Glomerular visceral epithelial cell (primary cell): ENCODE measurements around the gene CDC25C.
"Not testable (repeated sequence)": the region's sequence is repeated elsewhere in the genome, so short reads cannot be mapped to it uniquely, and the experiment has no call there.

Experiments used
- DNase-seq: peaks from one replicate; pipeline ENCODE4 v3.0.0-alpha.2; 2016; ENCODE audit errors: extremely low spot score

Gene CDC25C

GRCh38 chr5:138346889-138347288, 15.3 kb upstream of the CDC25C start:
- DNase-seq = no peak

DNA sequence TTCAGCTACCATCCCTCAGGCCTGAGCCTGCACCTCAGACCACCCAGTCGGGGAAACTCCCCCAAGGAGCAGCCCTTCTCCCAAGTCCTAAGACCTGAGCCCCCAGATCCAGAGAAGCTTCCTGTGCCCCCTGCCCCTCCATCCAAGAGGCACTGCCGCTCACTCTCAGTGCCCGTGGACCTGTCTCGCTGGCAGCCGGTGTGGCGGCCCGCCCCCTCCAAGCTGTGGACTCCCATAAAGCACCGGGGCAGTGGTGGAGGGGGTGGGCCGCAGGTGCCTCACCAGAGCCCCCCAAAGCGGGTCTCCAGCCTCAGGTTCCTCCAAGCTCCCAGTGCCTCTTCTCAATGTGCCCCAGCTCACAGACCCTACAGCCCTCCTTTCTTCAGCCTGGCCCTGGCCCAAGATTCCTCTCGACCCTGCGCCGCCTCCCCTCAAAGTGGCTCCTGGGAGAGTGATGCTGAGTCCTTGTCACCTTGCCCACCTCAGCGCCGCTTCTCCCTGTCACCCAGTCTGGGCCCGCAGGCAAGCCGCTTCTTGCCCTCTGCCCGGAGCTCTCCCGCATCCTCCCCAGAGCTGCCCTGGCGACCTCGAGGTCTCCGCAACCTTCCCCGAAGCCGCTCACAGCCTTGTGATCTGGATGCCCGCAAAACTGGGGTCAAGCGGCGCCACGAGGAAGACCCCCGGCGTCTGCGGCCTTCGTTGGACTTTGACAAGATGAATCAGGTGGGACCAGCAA, 13.5 kb upstream of the CDC25C start:
- no peak for DNase-seq

DNA sequence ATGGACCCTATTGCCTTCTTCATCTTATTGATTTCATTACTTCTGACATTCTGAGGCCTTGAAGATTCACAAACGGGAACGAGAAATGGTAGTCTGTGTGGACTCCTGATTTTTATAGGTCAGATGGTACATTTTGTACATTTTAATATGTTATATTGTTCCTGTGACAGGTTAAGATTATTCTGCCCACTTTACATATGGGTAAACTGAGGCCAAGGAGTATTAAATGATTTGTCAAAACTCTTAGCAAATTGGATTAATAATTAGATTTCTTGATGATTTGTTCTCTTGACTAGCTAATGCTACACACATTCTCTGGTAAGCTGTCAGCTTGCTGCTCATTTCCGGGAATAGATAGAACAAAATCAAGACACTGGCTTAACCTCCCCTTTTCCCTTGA, 8.4 kb upstream of the CDC25C start:
- no peak for DNase-seq

- DNase-seq = no peak
Measured at GRCh38 chr5:138339464-138339863, 7.9 kb upstream of the CDC25C start.

DNA sequence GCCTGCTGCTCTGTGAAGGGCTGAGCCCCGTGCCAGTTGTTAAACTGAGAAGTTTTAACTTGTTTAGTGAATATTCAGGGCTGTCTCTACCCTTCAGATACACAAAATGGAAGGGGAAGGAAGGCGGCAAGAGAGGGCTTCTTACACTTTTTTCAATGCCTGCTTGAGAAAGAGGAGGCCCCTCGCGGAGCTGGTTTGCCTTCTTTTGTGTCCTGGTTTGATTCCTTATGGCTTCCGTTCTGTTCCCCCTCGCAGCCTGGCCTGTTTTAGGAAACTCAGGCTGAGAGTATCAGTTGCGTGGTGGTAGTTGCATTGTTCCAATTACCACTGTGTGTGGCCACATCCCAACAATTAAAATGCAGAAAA, 7.5 kb upstream of the CDC25C start:
- peak; percentile 9 for DNase-seq

DNA sequence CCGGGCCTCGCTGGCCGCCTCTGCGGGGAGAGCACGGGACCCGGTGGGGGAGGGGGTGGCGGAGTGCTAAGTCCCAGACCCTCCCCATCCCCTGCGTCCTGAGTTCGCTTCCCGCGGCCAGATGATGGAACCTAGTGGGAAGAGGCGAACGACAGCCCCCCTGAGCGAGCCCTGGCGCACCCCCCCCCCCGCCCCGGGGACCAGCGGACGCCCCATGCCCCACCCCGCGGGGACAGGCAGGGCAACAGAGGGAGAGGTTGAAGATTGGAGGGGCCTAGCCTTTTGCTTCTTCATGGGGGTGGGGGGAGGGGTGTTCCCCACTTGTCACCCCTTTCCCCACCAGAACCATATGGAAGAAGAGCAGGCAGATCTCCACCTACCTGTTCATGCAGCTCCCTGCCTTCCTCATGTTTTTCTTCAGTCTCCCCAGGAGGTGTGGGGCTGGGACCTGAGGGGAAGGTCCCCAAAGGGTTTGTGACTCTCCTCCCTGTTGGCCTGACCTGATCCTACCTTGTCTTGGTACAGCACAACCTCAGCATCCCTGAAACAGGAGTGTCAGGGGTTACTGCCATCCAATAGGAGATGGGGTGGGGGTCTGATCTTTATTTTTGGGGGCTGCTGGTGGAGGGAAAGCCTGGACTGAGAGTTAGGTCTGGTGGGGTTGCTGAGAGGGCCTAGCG, 6.9 kb upstream of the CDC25C start:
- no peak for DNase-seq

DNA sequence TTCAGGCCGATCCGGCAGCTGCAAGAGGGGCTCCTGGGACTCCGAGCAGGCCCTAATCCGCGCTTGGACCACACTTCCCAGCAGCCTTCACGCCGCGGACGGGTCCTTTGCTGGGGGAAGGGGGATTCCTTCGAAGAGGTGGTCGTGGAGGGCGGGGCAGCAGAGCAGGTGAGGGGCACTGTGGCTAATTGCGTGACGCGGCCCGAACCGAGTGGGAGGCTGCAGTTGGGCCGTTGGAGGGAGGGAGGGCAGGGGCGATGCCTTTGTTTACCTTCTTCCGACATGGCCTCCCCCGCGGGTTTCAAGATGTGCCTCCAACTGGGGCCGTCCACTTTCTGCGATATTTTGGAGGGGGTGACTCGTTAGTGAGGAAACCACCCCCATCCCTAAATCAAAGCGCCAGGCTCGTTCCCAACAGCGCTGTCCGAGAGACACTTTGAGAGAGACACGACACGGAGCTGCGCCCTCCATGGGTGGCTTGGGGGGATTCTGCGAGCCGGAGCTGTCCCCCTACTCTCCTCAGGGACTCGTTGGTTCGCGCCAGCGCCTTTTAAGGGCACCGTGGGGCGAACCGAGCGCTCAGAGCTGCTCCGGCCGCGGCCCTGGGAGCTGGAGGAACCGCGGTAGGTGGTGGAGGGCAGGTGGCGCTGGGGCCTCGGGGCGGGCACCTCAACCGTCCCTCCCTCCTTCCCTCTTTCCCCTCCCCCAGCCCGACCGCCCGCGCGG, 6.2 kb upstream of the CDC25C start, which contains the start of gene FAM53C:
TSS of gene FAM53C (plus strand) at position 582 of the 726 bp plus-strand sequence. CDS start 3,070 bp downstream, outside the sequence.
- peak; percentile 95 for DNase-seq

- peak; percentile 84 for DNase-seq
Measured at GRCh38 chr5:138336952-138337684, 5.5 kb upstream of the CDC25C start.

GRCh38 chr5:138334867-138335447, 3.4 kb upstream of the CDC25C start:
- DNase-seq = peak; percentile 30

- DNase-seq = peak; percentile 37
Measured at GRCh38 chr5:138330813-138331448, 673 bp downstream of the CDC25C start.

DNA sequence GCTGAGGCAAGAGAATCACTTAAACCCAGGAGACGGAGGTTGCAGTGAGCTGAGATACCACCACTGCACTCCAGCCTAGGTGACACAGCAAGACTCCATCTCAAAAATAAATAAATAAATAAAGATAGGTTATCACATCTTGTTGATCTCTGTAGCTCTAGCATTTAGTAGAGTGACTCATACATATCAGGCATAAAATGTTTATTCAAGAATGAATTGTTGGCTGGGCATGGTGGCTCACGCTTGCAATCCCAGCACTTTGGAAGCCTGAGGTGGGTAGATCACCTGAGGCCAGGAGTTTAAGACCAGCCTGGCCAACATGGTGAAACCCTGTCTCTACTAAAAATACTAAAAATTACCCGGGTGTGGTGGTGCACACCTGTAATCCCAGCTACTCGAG, 13.4 kb downstream of the CDC25C start:
- DNase-seq = not testable (repeated sequence)

- no peak for DNase-seq
Measured at GRCh38 chr5:138316355-138316754, 15.2 kb downstream of the CDC25C start.

DNA sequence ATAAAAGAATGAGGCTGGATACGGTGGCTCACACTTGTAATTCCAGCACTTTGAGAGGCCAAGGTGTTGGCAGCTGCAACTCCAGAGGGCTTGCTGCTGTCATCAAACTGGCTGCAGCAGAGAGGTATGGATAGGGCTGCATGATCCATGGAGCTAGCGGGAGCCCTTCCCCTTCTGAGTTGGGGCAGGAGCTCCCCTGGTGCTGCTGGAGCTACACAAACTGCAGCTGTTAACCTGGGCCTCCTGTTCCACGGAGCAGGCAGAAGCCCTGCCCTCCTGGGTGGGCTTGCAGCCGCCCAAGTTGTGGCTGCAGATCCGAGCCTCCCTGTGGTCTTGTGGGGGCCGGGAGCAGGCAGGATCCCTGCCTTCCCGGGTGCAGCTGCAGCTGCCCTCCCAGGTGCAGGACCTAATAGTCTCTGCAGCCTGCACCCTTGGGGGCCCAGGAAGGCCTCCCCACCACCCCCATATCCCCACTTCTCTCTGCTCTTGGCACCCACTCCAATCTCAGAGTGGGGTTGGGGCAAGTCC, 15.8 kb downstream of the CDC25C start:
- no peak for DNase-seq

DNA sequence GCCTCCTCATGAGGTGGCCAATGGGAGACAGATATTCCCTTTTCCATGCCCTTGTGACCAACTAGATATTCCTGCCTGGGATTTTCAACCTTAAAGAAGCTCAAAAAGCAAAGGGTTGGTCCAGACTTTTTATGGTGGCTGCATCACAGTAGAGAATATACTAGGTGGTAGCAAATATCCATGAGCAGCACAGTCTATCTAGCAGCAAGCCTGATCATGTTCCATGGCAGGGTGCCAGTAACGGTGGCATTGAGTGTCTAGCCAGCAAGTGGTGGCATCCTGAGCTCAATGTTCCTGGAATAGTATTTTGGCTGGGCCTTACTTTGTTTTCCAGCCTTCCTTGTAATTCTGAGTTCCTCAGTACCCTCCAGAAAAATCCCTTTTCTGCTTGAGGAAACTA, 25.8 kb downstream of the CDC25C start:
- peak; percentile 12 for DNase-seq

DNA sequence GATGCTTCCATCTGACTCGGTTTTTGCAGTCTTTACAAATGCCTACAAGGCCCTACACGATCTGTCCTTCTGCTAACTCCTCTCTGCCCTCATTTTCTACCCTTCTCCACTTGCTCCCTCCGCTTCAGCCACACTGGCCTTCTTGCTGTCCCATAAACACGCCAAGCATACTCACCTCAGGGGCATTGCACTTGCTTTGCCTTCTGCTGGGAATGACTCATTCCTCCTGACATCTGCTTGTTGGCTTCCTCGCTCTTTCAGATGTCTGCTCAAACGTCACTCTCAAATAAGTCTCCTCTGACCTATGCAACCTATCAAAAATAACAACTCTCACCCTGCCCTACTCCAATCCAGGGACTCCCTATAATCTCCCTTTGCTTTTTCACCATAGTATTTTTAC, 28.2 kb downstream of the CDC25C start:
- DNase-seq = no peak

- no peak for DNase-seq
Measured at GRCh38 chr5:138289296-138289695, 42.3 kb downstream of the CDC25C start.

DNA sequence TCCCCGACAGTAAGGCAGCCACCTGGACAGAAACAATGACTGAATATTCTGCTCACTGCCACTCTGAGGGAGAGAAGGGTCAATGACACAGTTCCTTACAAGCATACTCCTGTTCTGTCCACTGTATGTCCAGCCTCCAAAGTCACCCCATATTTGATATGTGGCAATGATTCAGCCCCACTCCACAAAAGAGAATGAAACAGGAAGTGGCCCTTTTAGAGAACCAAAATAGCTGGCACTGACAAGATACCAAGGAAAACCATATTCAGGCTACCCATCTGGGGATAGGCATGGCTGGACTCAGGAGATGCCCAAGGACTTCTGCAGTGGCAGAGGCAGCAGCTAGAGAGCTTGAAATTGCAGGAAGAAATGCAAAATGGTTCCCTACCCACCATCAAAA, 44.4 kb downstream of the CDC25C start:
- no peak for DNase-seq

DNA sequence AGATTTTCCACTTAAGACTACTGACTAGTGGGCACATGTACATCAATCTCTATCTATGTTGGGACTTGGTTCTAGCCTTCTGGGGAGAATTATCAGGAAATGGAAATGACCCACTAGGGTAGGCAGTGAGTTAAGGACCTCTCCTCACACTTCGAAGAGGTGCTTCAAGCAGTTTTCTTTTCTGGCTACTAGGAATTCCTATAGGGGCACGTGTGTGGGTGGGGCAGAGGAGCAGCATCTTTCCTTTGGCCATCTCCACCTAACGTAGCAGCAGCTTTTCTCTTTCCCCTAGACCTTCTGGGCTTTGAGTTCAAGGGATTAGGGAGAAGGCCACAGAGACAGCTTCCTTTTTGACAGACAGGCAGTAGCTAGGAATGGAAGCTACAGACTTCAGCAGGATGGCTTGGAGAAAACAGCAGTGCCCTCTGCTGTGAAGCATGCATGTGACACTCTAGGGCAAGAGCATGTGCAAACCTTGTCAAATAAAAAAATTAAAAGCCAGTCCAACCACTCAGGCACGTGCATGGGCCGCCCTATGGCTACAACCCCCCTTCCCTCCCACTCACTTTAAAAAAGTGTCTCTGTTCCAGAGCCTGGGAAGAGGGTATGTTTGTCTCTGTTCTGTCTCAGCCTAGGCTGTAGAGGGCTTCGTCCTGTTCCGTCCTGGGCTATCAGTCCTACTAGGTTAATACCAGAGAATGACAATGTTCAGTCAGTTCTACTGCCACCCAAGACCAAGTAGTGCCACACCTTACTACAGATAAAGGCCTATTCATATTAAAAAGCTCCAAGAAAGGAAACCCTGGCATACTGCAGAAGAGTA, 48.5 kb downstream of the CDC25C start:
- DNase-seq = peak; percentile 47

- DNase-seq = no peak
Measured at GRCh38 chr5:138280915-138281314, 50.7 kb downstream of the CDC25C start.
